K562 (cell line): Measurements from ENCODE around the gene ZNF488.

Source experiments
- AFF4 ChIP-seq: sonication (generic); formaldehyde crosslinking; IDR thresholded peaks from 2 replicates; pipeline ENCODE4 v1.8.0; 2023; ENCODE audit warnings: mild to moderate bottlenecking, missing genetic modification reagents
- ATF7 ChIP-seq: fragments of 450-650 bp; IDR thresholded peaks from 2 replicates; pipeline ENCODE4 v1.7.1; 2014; ENCODE audit warnings: mild to moderate bottlenecking, moderate library complexity
- JUN ChIP-seq, 2 experiments: sonication (generic) in 1 of 2; formaldehyde crosslinking in 1 of 2; IDR thresholded peaks; 2 replicates each; pipeline versions ENCODE4 v1.6.1 to v1.8.0; 2012 to 2022; ENCODE audit warnings: borderline replicate concordance in 2 of 2, mild to moderate bottlenecking in 2 of 2, improper control_type of control experiment in 1 of 2, low read depth in 1 of 2, low read length in 1 of 2, missing genetic modification reagents in 1 of 2
- POLR2AphosphoS5 ChIP-seq: IDR thresholded peaks from 2 replicates; pipeline ENCODE4 v1.6.1; 2011; ENCODE audit warnings: mild to moderate bottlenecking, low read depth, low read length, moderate library complexity; ENCODE audit not compliant: control insufficient read depth, insufficient read depth
- RAD21 ChIP-seq, 2 experiments: fragments of 250-450 bp in 1 of 2; fragments of 450-650 bp in 1 of 2; sonication (Bioruptor Pico) in 1 of 2; formaldehyde crosslinking in 1 of 2; IDR thresholded peaks in 1 of 2; conservative IDR thresholded peaks in 1 of 2; 2 replicates each; pipeline versions ENCODE4 v1.4.0 to v1.8.0; 2020 to 2022; ENCODE audit warnings: mild to moderate bottlenecking in 2 of 2, moderate library complexity in 1 of 2
- TEAD4 ChIP-seq, 2 experiments: sonication (generic) in 1 of 2; formaldehyde crosslinking in 1 of 2; IDR thresholded peaks; 2 replicates each; pipeline versions ENCODE4 v1.6.1 to v1.8.0; 2012 to 2022; ENCODE audit warnings: borderline replicate concordance in 1 of 2, inconsistent platforms in 1 of 2, low read length in 1 of 2, mild to moderate bottlenecking in 1 of 2, missing genetic modification reagents in 1 of 2
- TF ChIP-seq, protein P1 (sequence below): sonication (generic); formaldehyde crosslinking; IDR thresholded peaks from 2 replicates; pipeline ENCODE4 v1.8.0; 2022; ENCODE audit warnings: mild to moderate bottlenecking, low read depth, missing genetic modification reagents
- TF ChIP-seq, protein P2 (sequence below): fragments of 250-450 bp; sonication (Bioruptor Pico); IDR thresholded peaks from 2 replicates; pipeline ENCODE4 v1.8.0; 2022; ENCODE audit warnings: moderate library complexity, mild to moderate bottlenecking, inconsistent platforms

DNA sequence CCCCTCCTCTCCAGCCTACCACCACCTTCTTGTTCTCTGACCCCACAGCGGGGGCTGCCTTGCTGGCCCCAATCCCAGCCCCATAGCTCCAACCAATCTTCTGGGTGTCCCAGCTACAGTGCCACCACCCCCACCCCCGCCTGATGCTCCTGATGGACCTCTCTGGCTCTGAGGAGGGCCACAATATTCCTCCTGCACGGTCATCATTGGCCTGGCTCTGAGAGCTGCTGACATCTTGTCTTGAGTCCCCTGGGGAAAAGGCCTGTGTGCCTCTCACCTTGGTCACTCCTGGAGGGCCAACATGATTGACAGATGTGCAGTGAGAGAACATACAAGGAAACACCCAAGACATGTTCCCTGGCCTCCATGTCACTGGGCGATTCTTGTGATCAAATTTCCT, 54.2 kb downstream of the ZNF488 start:
- TF ChIP-seq, protein P1, sequence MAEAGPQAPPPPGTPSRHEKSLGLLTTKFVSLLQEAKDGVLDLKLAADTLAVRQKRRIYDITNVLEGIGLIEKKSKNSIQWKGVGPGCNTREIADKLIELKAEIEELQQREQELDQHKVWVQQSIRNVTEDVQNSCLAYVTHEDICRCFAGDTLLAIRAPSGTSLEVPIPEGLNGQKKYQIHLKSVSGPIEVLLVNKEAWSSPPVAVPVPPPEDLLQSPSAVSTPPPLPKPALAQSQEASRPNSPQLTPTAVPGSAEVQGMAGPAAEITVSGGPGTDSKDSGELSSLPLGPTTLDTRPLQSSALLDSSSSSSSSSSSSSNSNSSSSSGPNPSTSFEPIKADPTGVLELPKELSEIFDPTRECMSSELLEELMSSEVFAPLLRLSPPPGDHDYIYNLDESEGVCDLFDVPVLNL (CRISPR knock-in tag), result no peak
- TF ChIP-seq JUN (IDR thresholded peaks at IDR 0.05; ENCODE audit: borderline replicate concordance, low read depth, low read length) (no peak), JUN (CRISPR knock-in tag; IDR thresholded peaks at IDR 0.05; ENCODE audit: borderline replicate concordance) (no peak), AFF4 (CRISPR knock-in tag) (no peak), ATF7 (no peak), TEAD4 (IDR thresholded peaks at IDR 0.05; ENCODE audit: low read length) (no peak), TEAD4 (CRISPR knock-in tag; IDR thresholded peaks at IDR 0.05; ENCODE audit: borderline replicate concordance) (no peak), POLR2AphosphoS5 (no peak), RAD21 (CRISPR knock-in tag; conservative IDR thresholded peaks at IDR 0.05 in 1 of 2, IDR thresholded peaks at IDR 0.05 in 1 of 2) (no peak)
- TF ChIP-seq, protein P2, sequence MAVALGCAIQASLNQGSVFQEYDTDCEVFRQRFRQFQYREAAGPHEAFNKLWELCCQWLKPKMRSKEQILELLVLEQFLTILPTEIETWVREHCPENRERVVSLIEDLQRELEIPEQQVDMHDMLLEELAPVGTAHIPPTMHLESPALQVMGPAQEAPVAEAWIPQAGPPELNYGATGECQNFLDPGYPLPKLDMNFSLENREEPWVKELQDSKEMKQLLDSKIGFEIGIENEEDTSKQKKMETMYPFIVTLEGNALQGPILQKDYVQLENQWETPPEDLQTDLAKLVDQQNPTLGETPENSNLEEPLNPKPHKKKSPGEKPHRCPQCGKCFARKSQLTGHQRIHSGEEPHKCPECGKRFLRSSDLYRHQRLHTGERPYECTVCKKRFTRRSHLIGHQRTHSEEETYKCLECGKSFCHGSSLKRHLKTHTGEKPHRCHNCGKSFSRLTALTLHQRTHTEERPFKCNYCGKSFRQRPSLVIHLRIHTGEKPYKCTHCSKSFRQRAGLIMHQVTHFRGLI (CRISPR knock-in tag), result no peak
